Naive thymus-derived CD8-positive, alpha-beta T cell (primary cell): ENCODE data around the gene OPCML. TPM values are rescaled to one million over a fixed set of nuclear protein-coding genes. Genes with fewer than 3 reads are reported as not detected.

Experiments used
- ATAC-seq, 2 donors: fragments of 150-1000 bp; cut with Tn5 transposase in 1 of 2; sonication (Bioruptor Pico), chemical (Tn5 transposase) in 1 of 2; 1 replicate in 1 of 2; 2 replicates in 1 of 2; pipeline ENCODE4 v1.10.0; 2021; ENCODE audit warnings: mild to moderate bottlenecking in 2 of 2, moderate library complexity in 2 of 2
- POLR2A ChIA-PET: fragments of 350-600 bp; sonication (Branson Sonifier 250); formaldehyde crosslinking; loops from one replicate; lab custom pipeline; 2021; ENCODE audit warnings: antibody characterized with exemption; lab: Charles Lee
- DNase-seq, 10 donors: peaks; one replicate each; pipeline versions ENCODE4 v3.0.0 to v3.0.0-alpha.2; 2020 to 2022
- H3K27ac Mint-ChIP-seq, 10 donors: one replicate each; pipeline ENCODE4 v1.8.0; 2020 to 2022; ENCODE audit warnings: mild to moderate bottlenecking in 10 of 10, mixed read lengths in 10 of 10, moderate library complexity in 4 of 10, inconsistent platforms in 1 of 10
- H3K27me3 Mint-ChIP-seq, 5 donors: one replicate each; pipeline ENCODE4 v1.8.0; 2021 to 2022; ENCODE audit warnings: mixed read lengths in 5 of 5
- H3K36me3 Mint-ChIP-seq, 3 donors: one replicate each; pipeline ENCODE4 v1.8.0; 2020 to 2022; ENCODE audit warnings: mixed read lengths in 3 of 3, mild to moderate bottlenecking in 2 of 3, inconsistent platforms in 1 of 3
- H3K4me1 Mint-ChIP-seq, 4 donors: one replicate each; pipeline ENCODE4 v1.8.0; 2021 to 2022; ENCODE audit warnings: mixed read lengths in 4 of 4
- H3K4me3 Mint-ChIP-seq, 10 donors: one replicate each; pipeline ENCODE4 v1.8.0; 2020 to 2022; ENCODE audit warnings: mild to moderate bottlenecking in 10 of 10, mixed read lengths in 10 of 10, moderate library complexity in 6 of 10, inconsistent platforms in 1 of 10
- H3K9me3 Mint-ChIP-seq, 9 donors: one replicate each; pipeline ENCODE4 v1.8.0; 2020 to 2022; ENCODE audit warnings: mixed read lengths in 9 of 9, mild to moderate bottlenecking in 3 of 9, inconsistent platforms in 1 of 9, moderate library complexity in 1 of 9
- polyA plus RNA-seq, 3 donors: library from polyadenylated mRNA; unstranded; fragments of 300-500 nt; fragmentation: Illumina TruSeq; gene quantifications; one replicate each; pipeline ENCODE4 v1.2.3, GENCODE V29; 2021
- total RNA-seq, 8 experiments: library from RNA in 2 of 8; stranded (reverse) in 2 of 8; gene quantifications; one replicate each; pipeline ENCODE4 v1.2.3 and lab custom pipeline; 2021 to 2026

Gene OPCML
- total and polyA plus RNA-seq, 5 experiments from 2014 or later = not detected

GRCh38 chr11:133041928-133042882 is 490.1 kb downstream of the OPCML start:
- no peak for DNase-seq
- no peak for ATAC-seq
- peaks cover 0 to 20% (median 5%) of the 10 kb centered on the region in 5 donors for H3K27me3 Mint-ChIP-seq
- H3K4me3 Mint-ChIP-seq = no peak overlapping the region
- no peaks in the 10 kb centered on the region for H3K4me1 Mint-ChIP-seq
- no peak overlapping the region for H3K27ac Mint-ChIP-seq
- POLR2A ChIA-PET = no interaction called here
- peaks cover 0 to 10% (median 0%) of the 10 kb centered on the region in 9 donors for H3K9me3 Mint-ChIP-seq
- H3K36me3 Mint-ChIP-seq = no peaks in the 10 kb centered on the region

GRCh38 chr11:133041181-133041580 is 491.1 kb downstream of the OPCML start:
- Mint-ChIP-seq H3K27me3 (peaks cover 0 to 20% (median 5%) of the 10 kb centered on the region in 5 donors), H3K9me3 (peaks cover 0 to 10% (median 0%) of the 10 kb centered on the region in 9 donors), H3K4me3 (no peak overlapping the region), H3K4me1 (no peaks in the 10 kb centered on the region), H3K36me3 (no peaks in the 10 kb centered on the region), H3K27ac (no peak overlapping the region)
- ATAC-seq = no peak
- POLR2A ChIA-PET = no interaction called here
- no peak for DNase-seq

GRCh38 chr11:133040289-133040900 is 491.9 kb downstream of the OPCML start:
- Mint-ChIP-seq H3K27ac (no peak overlapping the region), H3K36me3 (no peaks in the 10 kb centered on the region), H3K27me3 (peaks cover 0 to 22% (median 5%) of the 10 kb centered on the region in 5 donors), H3K9me3 (peaks cover 0 to 10% (median 0%) of the 10 kb centered on the region in 9 donors), H3K4me3 (no peak overlapping the region), H3K4me1 (no peaks in the 10 kb centered on the region)
- DNase-seq (no peak), ATAC-seq (no peak)
- POLR2A ChIA-PET = no interaction called here

- ATAC-seq (no peak), DNase-seq (no peak)
- no peak overlapping the region for H3K27ac Mint-ChIP-seq
- peaks cover 0 to 23% (median 5%) of the 10 kb centered on the region in 5 donors for H3K27me3 Mint-ChIP-seq
- H3K36me3 Mint-ChIP-seq = no peaks in the 10 kb centered on the region
- no peaks in the 10 kb centered on the region for H3K4me1 Mint-ChIP-seq
- H3K4me3 Mint-ChIP-seq = no peak overlapping the region
- H3K9me3 Mint-ChIP-seq = peaks cover 0 to 10% (median 0%) of the 10 kb centered on the region in 9 donors
- POLR2A ChIA-PET = no interaction called here
These were observed 493.5 kb downstream of the OPCML start for GRCh38 chr11:133038850-133039249.

- Mint-ChIP-seq H3K9me3 (peaks cover 0 to 14% (median 0%) of the 10 kb centered on the region in 9 donors), H3K27me3 (peaks cover 0 to 12% (median 2%) of the 10 kb centered on the region in 5 donors), H3K36me3 (no peaks in the 10 kb centered on the region), H3K27ac (no peak overlapping the region), H3K4me3 (no peak overlapping the region), H3K4me1 (no peaks in the 10 kb centered on the region)
- ATAC-seq (no peak), DNase-seq (no peak)
- POLR2A ChIA-PET = no interaction called here
These were observed 497.4 kb downstream of the OPCML start for GRCh38 chr11:133034929-133035328.

- no peak for DNase-seq
- peaks cover 0 to 15% (median 0%) of the 10 kb centered on the region in 9 donors for H3K9me3 Mint-ChIP-seq
- H3K27ac Mint-ChIP-seq = no peak overlapping the region
- H3K4me3 Mint-ChIP-seq = no peak overlapping the region
- POLR2A ChIA-PET = no interaction called here
- no peak for ATAC-seq
- H3K27me3 Mint-ChIP-seq = peaks cover 0 to 14% (median 2%) of the 10 kb centered on the region in 5 donors
- H3K4me1 Mint-ChIP-seq = no peaks in the 10 kb centered on the region
- H3K36me3 Mint-ChIP-seq = no peaks in the 10 kb centered on the region
These were observed 503.2 kb downstream of the OPCML start for GRCh38 chr11:133029107-133029506.

- DNase-seq (no peak), ATAC-seq (no peak)
- POLR2A ChIA-PET = no interaction called here
- no peaks in the 10 kb centered on the region for H3K36me3 Mint-ChIP-seq
- peaks cover 0 to 21% (median 0%) of the 10 kb centered on the region in 9 donors for H3K9me3 Mint-ChIP-seq
- H3K27ac Mint-ChIP-seq = no peak overlapping the region
- H3K4me1 Mint-ChIP-seq = no peaks in the 10 kb centered on the region
- peaks cover 0 to 22% (median 2%) of the 10 kb centered on the region in 5 donors for H3K27me3 Mint-ChIP-seq
- H3K4me3 Mint-ChIP-seq = no peak overlapping the region
These were observed 505.3 kb downstream of the OPCML start for GRCh38 chr11:133026952-133027351.

- H3K36me3 Mint-ChIP-seq = no peaks in the 10 kb centered on the region
- no peak overlapping the region for H3K27ac Mint-ChIP-seq
- no peak for DNase-seq
- peaks cover 0 to 18% (median 3%) of the 10 kb centered on the region in 5 donors for H3K27me3 Mint-ChIP-seq
- no peaks in the 10 kb centered on the region for H3K4me1 Mint-ChIP-seq
- H3K9me3 Mint-ChIP-seq = peaks cover 0 to 10% (median 0%) of the 10 kb centered on the region in 9 donors
- ATAC-seq = no peak
- POLR2A ChIA-PET = no interaction called here
- no peak overlapping the region for H3K4me3 Mint-ChIP-seq
These were observed 508.0 kb downstream of the OPCML start for GRCh38 chr11:133024301-133024700.

GRCh38 chr11:133023232-133023631 is 509.1 kb downstream of the OPCML start:
- H3K9me3 Mint-ChIP-seq = peaks cover 0 to 10% (median 0%) of the 10 kb centered on the region in 9 donors
- POLR2A ChIA-PET = no interaction called here
- no peak overlapping the region for H3K4me3 Mint-ChIP-seq
- ATAC-seq (no peak), DNase-seq (no peak)
- H3K36me3 Mint-ChIP-seq = no peaks in the 10 kb centered on the region
- no peak overlapping the region for H3K27ac Mint-ChIP-seq
- H3K27me3 Mint-ChIP-seq = peaks cover 0 to 20% (median 3%) of the 10 kb centered on the region in 5 donors
- H3K4me1 Mint-ChIP-seq = no peaks in the 10 kb centered on the region

- DNase-seq = no peak
- POLR2A ChIA-PET = no interaction called here
- Mint-ChIP-seq H3K4me3 (no peak overlapping the region), H3K27ac (no peak overlapping the region), H3K36me3 (no peaks in the 10 kb centered on the region), H3K9me3 (peaks cover 0 to 10% (median 0%) of the 10 kb centered on the region in 9 donors), H3K27me3 (peaks cover 0 to 21% (median 3%) of the 10 kb centered on the region in 5 donors), H3K4me1 (no peaks in the 10 kb centered on the region)
- ATAC-seq = no peak
These were observed 510.7 kb downstream of the OPCML start for GRCh38 chr11:133021553-133021952.

GRCh38 chr11:133020372-133020714 is 512.0 kb downstream of the OPCML start:
- POLR2A ChIA-PET = no interaction called here
- peaks cover 0 to 1% (median 0%) of the 10 kb centered on the region in 4 donors for H3K4me1 Mint-ChIP-seq
- peaks cover 0 to 20% (median 3%) of the 10 kb centered on the region in 5 donors for H3K27me3 Mint-ChIP-seq
- H3K9me3 Mint-ChIP-seq = peaks cover 0 to 10% (median 0%) of the 10 kb centered on the region in 9 donors
- no peak overlapping the region for H3K4me3 Mint-ChIP-seq
- H3K27ac Mint-ChIP-seq = no peak overlapping the region
- ATAC-seq (no peak), DNase-seq (no peak)
- no peaks in the 10 kb centered on the region for H3K36me3 Mint-ChIP-seq

- H3K36me3 Mint-ChIP-seq = no peaks in the 10 kb centered on the region
- no peak overlapping the region for H3K27ac Mint-ChIP-seq
- ATAC-seq (no peak), DNase-seq (no peak)
- peaks cover 0 to 10% (median 0%) of the 10 kb centered on the region in 9 donors for H3K9me3 Mint-ChIP-seq
- no peak overlapping the region for H3K4me3 Mint-ChIP-seq
- H3K27me3 Mint-ChIP-seq = peaks cover 0 to 20% (median 3%) of the 10 kb centered on the region in 5 donors
- H3K4me1 Mint-ChIP-seq = peaks cover 0 to 1% (median 0%) of the 10 kb centered on the region in 4 donors
- POLR2A ChIA-PET = no interaction called here
These were observed 512.5 kb downstream of the OPCML start for GRCh38 chr11:133019545-133020371.
